Measurements from ENCODE around the gene PGRMC2. TPM values are rescaled to one million over a fixed set of nuclear protein-coding genes. Genes with fewer than 3 reads are reported as not detected.
A peak's percentile ranks its signal among the peaks of the same experiment; 100 is the strongest.

The PGRMC2 gene, protein sequence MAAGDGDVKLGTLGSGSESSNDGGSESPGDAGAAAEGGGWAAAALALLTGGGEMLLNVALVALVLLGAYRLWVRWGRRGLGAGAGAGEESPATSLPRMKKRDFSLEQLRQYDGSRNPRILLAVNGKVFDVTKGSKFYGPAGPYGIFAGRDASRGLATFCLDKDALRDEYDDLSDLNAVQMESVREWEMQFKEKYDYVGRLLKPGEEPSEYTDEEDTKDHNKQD
- 28.1 TPM for total RNA-seq

GRCh38 chr4:128287141-128287870 is at the start of gene PGRMC2:
Gene PGRMC2, minus strand, starts transcription at chr4:128287813. Its CDS starts 23 bp downstream, at chr4:128287790.
- DNase-seq (ENCODE audit: low spot score in 2 of 2) (peak in 1 of 2 donors; percentile 4), FAIRE-seq (no peak)

DNA sequence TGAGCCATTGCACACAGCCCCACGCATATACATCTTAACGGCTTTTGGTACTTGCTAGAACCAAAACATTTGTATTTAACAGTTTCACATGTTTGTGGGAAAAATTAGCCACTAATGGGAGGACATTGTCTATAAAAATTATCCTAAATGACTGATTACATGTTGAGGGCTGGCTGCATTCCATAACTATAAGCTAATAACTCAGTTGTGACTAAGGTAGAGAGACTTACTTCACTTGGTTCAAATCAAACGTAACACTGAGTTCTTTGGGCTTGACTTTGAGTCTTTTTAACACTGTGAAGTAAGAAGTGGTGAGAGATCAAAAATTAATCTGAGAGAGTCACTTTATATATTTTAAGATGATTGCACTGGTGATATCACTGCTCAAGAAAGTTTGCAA is 47.9 kb upstream of the PGRMC2 start:
- DNase-seq (ENCODE audit: low spot score in 2 of 2): no peak
- FAIRE-seq: no peak

DNA sequence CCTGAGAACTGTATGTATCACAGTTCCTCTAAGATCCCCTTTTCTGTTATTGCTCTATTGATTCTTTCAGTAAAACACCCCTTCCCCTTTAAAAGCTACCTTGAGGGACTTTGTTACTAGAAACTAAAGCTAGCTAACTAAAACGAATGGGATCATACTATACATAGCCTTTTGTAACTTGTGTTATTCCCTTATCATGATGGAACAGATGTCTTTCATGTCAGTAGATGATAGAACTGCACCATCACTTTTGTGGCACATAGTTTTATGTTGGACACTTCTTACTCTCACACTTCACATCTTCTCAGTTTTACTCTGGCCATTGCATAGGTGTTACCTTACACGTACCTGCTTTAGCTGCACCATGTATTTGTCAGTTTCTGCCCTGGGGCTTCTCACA is 46.6 kb upstream of the PGRMC2 start:
- no peak for DNase-seq (ENCODE audit: low spot score in 2 of 2)
- FAIRE-seq: no peak

DNA sequence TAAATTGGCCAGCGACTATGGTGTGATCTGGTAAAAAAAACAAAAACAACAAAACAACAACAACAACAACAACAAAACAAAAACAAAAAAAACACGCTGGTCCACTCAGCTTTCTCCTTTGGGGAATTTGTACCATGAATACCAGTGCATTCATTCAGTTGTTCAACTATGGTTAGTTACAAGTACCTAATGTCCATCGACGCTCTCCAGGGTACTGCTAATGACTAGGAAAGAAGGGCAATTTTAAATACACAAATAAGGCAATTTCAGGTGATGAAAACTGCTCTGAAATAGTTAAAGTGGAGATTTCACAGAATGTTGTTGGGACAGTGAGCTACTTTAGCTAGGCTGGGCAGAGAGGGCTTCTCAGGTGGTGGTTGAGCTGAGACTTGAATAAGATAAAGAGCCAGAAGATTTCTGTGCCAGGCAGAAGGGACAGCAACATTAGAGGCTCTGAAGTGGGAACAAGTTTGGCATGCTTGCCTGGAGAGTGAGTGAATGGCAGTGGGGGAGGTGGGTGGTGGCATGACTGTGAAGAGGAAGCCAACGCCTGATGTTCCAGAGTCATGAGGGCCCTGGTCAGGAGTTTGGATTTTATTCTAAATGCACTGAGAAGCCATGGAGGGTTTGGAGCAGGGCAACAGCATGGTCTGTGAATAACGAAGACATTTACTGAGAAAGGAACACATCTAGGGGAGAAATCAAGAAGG is 45.9 kb upstream of the PGRMC2 start:
- DNase-seq (ENCODE audit: low spot score in 2 of 2) (no peak), FAIRE-seq (no peak)

GRCh38 chr4:128332081-128332480 is 44.5 kb upstream of the PGRMC2 start:
- DNase-seq (ENCODE audit: low spot score in 2 of 2): no peak
- FAIRE-seq: no peak

DNA sequence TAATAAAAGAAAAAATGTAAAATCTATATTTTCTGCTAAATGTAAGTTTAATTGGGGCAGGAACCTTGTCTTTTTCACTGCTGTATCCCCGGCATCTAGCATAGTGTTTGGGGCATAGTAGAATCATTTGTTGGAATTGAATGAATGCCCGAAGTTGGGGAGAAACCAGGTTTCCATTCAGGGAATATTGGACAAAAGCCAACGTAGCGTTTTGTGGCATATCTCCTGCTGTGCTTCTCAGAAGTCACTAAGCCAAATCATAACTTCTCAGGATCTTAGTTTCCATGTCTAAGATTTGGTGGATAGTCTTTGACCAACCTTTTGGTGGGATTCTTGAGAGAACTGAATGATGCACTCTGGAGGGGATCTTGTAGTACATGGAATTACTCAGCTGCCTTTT is 42.0 kb upstream of the PGRMC2 start:
- no peak for DNase-seq (ENCODE audit: low spot score in 2 of 2)
- no peak for FAIRE-seq

DNA sequence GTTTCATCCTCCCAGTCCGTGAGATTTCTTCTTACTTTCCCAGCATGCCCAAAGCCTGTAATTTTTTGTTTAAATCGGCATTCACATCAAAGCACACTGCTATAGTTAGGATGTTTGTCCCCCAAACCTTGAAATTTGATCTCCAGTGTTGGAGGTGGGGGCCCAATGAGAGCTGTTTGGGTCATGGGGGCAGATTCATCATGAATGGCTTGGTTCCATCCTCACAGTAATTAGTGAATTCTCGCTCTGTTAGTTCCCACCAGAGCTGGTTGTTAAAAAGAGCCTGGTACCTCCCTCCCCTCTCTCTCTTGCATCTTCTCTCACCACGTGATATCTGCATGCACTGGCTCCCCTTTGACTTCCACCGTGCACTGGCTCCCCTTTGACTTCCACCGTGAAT is 40.5 kb upstream of the PGRMC2 start:
- FAIRE-seq (no peak), DNase-seq (ENCODE audit: low spot score in 2 of 2) (no peak)

GRCh38 chr4:128323401-128323800 is 35.8 kb upstream of the PGRMC2 start:
- FAIRE-seq: no peak

GRCh38 chr4:128322986-128323385 is 35.4 kb upstream of the PGRMC2 start:
- no peak for DNase-seq (ENCODE audit: low spot score in 2 of 2)
- no peak for FAIRE-seq

More at GRCh38 chr4:128323401-128323800, 35.8 kb upstream of the PGRMC2 start:
- DNase-seq (ENCODE audit: low spot score in 2 of 2): no peak

DNA sequence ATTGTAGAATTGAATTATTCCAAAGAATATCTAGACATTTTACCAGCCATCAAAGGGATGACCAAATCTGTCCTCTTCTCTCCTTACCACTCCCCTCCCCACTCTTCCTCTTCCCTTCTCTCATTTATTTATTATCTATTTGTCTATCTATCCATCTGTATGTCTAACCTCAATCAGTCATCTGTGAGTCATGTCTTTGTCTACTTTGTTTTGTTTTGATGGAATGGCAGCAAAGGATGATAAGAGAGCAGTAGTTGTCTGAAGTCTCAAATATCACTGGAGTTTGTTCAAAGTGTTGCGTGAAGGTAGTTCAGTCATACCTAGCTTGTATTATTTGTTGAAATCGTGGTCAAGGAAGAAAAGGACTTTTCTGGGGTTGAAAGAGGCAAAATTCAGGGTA is 34.7 kb upstream of the PGRMC2 start:
- no peak for DNase-seq (ENCODE audit: low spot score in 2 of 2)
- no peak for FAIRE-seq

GRCh38 chr4:128320656-128321055 is 33.0 kb upstream of the PGRMC2 start:
- no peak for FAIRE-seq
- no peak for DNase-seq (ENCODE audit: low spot score in 2 of 2)

DNA sequence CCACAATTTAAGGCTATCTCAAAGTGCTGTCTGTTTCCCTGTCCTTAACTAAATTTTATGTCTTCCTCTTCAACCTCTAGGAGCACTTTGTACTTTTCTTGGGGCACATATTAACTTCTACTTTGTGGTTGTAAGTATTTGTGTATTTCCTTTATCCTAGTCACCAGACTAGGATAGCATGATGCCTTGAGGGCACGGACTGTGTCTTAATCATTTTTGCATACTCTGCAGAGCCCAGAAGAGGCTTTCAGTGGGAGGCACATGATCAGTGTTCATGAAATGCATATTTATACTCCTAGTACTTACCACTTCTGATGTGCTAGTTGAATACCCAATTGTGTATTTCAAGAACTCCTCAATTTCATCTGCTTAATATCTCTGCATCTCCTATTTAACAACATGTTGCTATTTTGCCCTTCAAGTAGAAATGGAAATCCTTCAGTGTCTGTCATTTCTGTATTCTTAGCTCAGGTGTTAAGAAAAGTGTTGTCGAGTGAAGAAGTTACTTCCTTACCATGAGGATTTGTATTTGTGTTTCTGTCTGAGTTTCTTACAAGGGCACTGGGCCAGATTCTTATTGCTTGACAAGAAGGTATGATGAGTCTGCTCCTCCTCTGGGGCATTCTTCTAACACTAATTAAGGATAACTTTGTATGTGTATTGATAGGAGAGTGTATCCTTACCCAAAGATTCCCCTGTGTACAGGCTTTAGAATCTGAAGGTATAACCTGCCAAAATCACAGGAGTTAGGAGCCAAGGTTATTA is 28.3 kb upstream of the PGRMC2 start:
- DNase-seq (ENCODE audit: low spot score in 2 of 2) (no peak), FAIRE-seq (no peak)

DNA sequence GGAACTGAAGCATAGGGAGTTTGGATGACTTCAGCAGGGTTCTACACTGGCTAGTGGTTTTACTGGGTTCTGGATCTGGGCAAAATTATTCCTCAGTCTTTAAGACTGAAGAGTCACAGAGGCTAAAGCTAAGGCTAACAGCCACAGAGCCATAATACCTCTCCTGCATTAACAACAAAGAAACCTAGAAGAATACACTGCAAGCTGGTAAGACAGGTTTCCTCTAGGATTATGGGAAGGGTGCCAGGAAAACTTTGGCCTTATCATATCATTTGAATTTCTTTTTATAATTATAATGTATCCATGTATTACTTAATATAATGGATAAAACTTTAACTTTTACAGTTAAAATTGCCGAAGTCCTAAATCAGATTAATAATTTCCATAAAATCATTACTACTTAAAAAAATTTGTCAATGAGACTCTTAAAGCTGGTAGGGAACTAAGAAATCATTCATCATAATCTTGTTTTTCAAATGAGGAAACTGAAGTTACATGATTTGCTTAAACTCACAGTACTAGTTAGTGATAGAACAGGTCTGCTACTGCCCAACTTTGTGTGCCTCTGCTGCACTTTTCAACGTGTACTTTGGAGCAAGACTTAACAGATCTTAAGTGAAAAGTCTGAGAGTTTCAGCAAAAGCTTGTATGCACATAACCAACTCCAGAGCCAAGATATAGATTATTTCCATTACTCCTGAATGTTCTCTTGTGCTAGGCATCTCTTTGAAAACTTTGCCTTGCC is 24.2 kb upstream of the PGRMC2 start:
- FAIRE-seq (no peak), DNase-seq (ENCODE audit: low spot score in 2 of 2) (no peak)

GRCh38 chr4:128310266-128310697 is 22.7 kb upstream of the PGRMC2 start:
- FAIRE-seq (no peak), DNase-seq (ENCODE audit: low spot score in 2 of 2) (no peak)

- DNase-seq (ENCODE audit: low spot score in 2 of 2) (no peak), FAIRE-seq (no peak)
These were observed 22.0 kb upstream of the PGRMC2 start for GRCh38 chr4:128309585-128309984.

DNA sequence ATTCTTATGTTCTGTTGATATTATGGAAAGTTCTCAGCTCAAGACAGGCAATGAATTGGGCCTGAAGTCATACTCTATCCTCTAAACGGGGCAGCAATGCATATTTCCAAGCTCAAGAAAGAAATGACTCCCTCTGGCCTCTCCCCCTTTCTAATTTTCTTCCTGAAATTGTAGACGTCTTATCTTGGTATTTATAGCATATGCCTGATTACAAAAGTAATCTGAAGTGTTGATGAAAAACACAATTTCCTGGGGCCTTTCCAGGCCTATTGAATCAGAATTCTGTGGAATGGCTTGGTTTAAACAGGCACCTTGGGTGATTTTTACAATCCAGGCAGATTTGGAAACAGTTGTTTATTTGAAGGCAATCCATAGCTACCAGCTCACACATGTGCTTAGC is 21.4 kb upstream of the PGRMC2 start:
- FAIRE-seq (no peak), DNase-seq (ENCODE audit: low spot score in 2 of 2) (no peak)

DNA sequence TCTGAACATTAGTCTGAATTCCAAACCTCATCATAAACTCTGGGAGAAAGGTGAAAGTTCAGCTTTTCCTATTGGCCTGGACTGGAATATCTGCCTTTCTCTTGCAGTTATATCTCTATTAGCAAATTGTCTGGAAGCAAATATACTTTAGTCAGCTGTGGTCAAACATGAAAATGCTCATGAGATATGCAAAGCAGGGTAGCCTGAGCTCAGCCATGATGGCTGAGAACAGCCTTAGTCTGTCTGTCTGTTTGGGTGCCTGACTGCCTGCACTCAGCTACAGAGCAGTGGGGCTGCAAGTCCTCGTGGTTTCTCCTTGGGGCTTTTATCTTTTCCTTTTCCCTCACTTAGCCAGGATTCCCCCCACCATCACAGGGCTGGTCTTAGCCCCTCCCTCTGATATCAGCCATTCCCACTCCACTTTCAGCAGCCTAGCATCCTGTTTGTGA is 19.5 kb upstream of the PGRMC2 start:
- DNase-seq (ENCODE audit: low spot score in 2 of 2) (no peak), FAIRE-seq (no peak)

- DNase-seq (ENCODE audit: low spot score in 2 of 2) (no peak), FAIRE-seq (no peak)
These were observed 18.3 kb upstream of the PGRMC2 start for GRCh38 chr4:128305942-128306341.

DNA sequence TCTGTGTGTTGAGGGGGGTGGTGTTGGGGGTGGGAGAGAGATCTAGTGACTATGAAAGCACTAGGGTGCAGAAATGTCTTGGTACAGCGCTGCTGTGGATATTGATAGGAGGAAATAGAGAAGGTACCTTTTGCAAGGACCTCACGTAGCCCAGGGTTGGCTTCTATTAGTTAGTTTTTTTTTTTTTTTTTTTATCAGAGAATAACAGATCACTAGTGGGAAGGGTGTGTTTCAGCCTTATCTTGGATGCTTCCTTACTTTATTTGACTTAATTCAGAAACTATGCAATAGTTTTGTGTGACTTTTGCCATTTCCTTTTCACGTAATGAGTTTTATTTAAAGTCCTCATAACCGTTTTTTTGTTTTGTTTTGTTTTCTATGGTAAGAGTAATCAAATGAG is 16.4 kb upstream of the PGRMC2 start:
- DNase-seq (ENCODE audit: low spot score in 2 of 2) (no peak), FAIRE-seq (no peak)

GRCh38 chr4:128303405-128303785 is 15.8 kb upstream of the PGRMC2 start:
- no peak for DNase-seq (ENCODE audit: low spot score in 2 of 2)

More at GRCh38 chr4:128303405-128303785, 15.8 kb upstream of the PGRMC2 start:
- FAIRE-seq: no peak
